WI38 (cell line): ENCODE results near the gene ETFB.

ENCODE experiments used
- H3K4me3 ChIP-seq: 2 replicates; pipeline ENCODE4 v1.5.1; 2011; ENCODE audit warnings: low read depth, mild to moderate bottlenecking, control low read depth, low read length
- TF ChIP-seq, protein P1 (sequence below): IDR thresholded peaks from 2 replicates; pipeline ENCODE4 v1.5.1; 2012; ENCODE audit warnings: low read depth, mild to moderate bottlenecking, control low read depth, low read length

The ETFB gene

GRCh38 chr19:51318687-51319648 lies 47.2 kb downstream of the ETFB start:
- TF ChIP-seq, protein P1, sequence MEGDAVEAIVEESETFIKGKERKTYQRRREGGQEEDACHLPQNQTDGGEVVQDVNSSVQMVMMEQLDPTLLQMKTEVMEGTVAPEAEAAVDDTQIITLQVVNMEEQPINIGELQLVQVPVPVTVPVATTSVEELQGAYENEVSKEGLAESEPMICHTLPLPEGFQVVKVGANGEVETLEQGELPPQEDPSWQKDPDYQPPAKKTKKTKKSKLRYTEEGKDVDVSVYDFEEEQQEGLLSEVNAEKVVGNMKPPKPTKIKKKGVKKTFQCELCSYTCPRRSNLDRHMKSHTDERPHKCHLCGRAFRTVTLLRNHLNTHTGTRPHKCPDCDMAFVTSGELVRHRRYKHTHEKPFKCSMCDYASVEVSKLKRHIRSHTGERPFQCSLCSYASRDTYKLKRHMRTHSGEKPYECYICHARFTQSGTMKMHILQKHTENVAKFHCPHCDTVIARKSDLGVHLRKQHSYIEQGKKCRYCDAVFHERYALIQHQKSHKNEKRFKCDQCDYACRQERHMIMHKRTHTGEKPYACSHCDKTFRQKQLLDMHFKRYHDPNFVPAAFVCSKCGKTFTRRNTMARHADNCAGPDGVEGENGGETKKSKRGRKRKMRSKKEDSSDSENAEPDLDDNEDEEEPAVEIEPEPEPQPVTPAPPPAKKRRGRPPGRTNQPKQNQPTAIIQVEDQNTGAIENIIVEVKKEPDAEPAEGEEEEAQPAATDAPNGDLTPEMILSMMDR: no peak
- H3K4me3 ChIP-seq: no peak overlapping the region

DNA sequence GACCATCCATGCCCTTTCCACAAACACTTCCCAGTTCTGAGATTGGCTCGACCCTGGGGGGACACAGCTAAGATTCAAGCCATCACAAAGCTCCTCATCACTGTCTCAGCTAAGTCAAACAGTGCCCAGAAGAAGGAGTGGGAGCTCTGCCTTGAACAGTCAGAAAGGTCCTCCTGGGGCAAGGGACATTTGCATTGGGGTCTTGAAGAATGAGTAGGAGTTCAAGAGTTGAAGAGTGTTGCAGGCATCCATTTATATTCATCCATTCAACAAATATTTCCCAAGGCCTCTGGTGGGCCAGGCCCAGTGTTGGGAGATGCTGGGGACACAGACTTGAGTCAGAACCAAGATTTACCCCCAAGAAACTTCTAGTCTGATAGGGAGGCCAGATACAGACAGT lies 48.2 kb downstream of the ETFB start:
- H3K4me3 ChIP-seq: no peak overlapping the region
- TF ChIP-seq, protein P1: no peak

DNA sequence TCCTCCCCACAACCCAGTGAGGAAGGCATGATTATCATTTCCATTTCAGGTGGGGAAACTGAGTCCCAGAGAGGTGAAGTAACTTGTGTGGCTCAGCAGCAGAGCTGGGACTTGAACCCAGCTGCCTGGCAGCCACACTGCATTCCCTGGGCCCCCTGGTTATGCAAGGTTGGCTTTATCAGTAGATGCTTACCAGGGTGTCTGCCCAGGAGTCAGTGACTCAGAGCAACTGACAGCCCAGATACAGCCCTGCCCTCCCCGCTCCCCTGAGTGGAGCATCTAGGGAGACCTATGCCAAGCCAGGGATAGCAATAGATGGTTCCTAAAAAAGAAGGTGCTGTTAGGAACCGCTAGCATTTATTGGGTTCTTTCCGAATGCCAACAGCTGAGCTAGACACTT lies 48.8 kb downstream of the ETFB start:
- TF ChIP-seq, protein P1: no peak

DNA sequence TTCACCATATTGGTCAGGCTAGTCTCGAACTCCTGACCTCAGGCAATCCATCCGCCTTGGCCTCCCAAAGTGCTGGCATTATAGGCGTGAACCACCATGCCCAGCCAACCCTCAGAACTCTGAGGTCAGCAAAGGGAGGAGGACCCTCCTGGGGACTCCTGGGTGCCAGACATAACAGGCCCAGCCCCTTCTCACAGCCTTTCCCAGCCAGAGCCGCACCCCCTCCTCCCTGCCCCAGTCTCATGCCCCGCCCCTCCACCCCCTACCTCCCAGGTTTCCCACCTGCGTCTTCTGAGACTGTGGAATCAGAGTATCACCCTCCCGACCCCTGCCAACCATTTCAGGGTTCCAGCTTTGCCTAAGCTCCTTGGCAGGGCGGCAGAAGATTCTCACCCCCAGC lies 49.5 kb downstream of the ETFB start:
- TF ChIP-seq, protein P1: no peak
- no peak overlapping the region for H3K4me3 ChIP-seq

More for the DNA sequence above, 48.8 kb downstream of the ETFB start:
- H3K4me3 ChIP-seq: no peak overlapping the region

GRCh38 chr19:51311351-51312257 lies 54.6 kb downstream of the ETFB start, which contains the start of gene IGLON5:
Gene IGLON5, plus strand, starts transcription at chr19:51311644. Its CDS starts 204 bp downstream, at chr19:51311848.
- no peak within 1 kb of the TSS for H3K4me3 ChIP-seq
- TF ChIP-seq, protein P1: no peak

- H3K4me3 ChIP-seq: no peak overlapping the region
- TF ChIP-seq, protein P1: no peak
Observed at GRCh38 chr19:51305479-51305878, 60.7 kb downstream of the ETFB start.

- TF ChIP-seq, protein P1: no peak
- no peak overlapping the region for H3K4me3 ChIP-seq
Observed at GRCh38 chr19:51301266-51301665, 64.9 kb downstream of the ETFB start.
